HFFc6 (cell line): ENCODE results near the gene LRP2. TPM values are rescaled to one million over a fixed set of nuclear protein-coding genes. Genes with fewer than 3 reads are reported as not detected.

Source experiments
- DNase-seq: peaks from one replicate; pipeline ENCODE4 v3.0.0-alpha.2; 2018
- H3K27ac Mint-ChIP-seq: 2 replicates; pipeline ENCODE4 v1.8.0; 2020; ENCODE audit warnings: mild to moderate bottlenecking, mixed read lengths
- H3K27me3 Mint-ChIP-seq: 2 replicates; pipeline ENCODE4 v1.8.0; 2021; ENCODE audit warnings: mild to moderate bottlenecking, moderate library complexity, mixed read lengths; ENCODE audit not compliant: insufficient read depth
- H3K36me3 Mint-ChIP-seq: 2 replicates; pipeline ENCODE4 v1.8.0; 2021; ENCODE audit warnings: low read depth, mixed read lengths
- H3K4me1 Mint-ChIP-seq: 2 replicates; pipeline ENCODE4 v1.8.0; 2020; ENCODE audit warnings: low read depth, mixed read lengths
- H3K4me3 Mint-ChIP-seq: 2 replicates; pipeline ENCODE4 v1.8.0; 2020; ENCODE audit warnings: mild to moderate bottlenecking, moderate library complexity, mixed read lengths
- H3K9me3 Mint-ChIP-seq: 2 replicates; pipeline ENCODE4 v1.8.0; 2020; ENCODE audit warnings: mild to moderate bottlenecking, mixed read lengths
- CTCF ChIP-seq: fragments of 200-600 bp; sonication (generic); IDR thresholded peaks from 2 replicates; pipeline ENCODE4 v1.5.0; 2021; ENCODE audit warnings: antibody characterized with exemption, mild to moderate bottlenecking
- total RNA-seq, 6 experiments: library from RNA; stranded (reverse); fragmentation: NEBNext Ultra II Directional; extraction: Animal tissue kit (Norgen Biotek cat#: 25700); gene quantifications; 2 replicates in 1 of 6; 3 replicates in 5 of 6; pipeline ENCODE4 v1.2.3, GENCODE V29; 2021

Gene LRP2
- total RNA-seq, 6 experiments from 2014 or later = not detected

GRCh38 chr2:169391236-169391635, 28.9 kb upstream of the LRP2 start:
- Mint-ChIP-seq H3K27ac (no peak overlapping the region), H3K4me1 (no peaks in the 10 kb centered on the region), H3K9me3 (no peaks in the 10 kb centered on the region), H3K4me3 (no peak overlapping the region), H3K36me3 (no peaks in the 10 kb centered on the region), H3K27me3 (0 out of 2 replicates have a peak, but pooled peaks cover 3% of the 10 kb centered on the region)
- TF ChIP-seq CTCF = no peak
- no peak for DNase-seq

- no peaks in the 10 kb centered on the region for H3K4me1 Mint-ChIP-seq
- H3K27me3 Mint-ChIP-seq = peaks cover 3% of the 10 kb centered on the region; the same call in 1 of the 2 replicates
- no peaks in the 10 kb centered on the region for H3K9me3 Mint-ChIP-seq
- H3K36me3 Mint-ChIP-seq = no peaks in the 10 kb centered on the region
- no peak overlapping the region for H3K27ac Mint-ChIP-seq
- DNase-seq = no peak
- no peak overlapping the region for H3K4me3 Mint-ChIP-seq
- TF ChIP-seq CTCF = no peak
These were observed 25.8 kb upstream of the LRP2 start for GRCh38 chr2:169388161-169388560.

- H3K27me3 Mint-ChIP-seq = peaks cover 3% of the 10 kb centered on the region; the same call in 1 of the 2 replicates
These were observed 24.4 kb upstream of the LRP2 start for GRCh38 chr2:169386722-169387121.

GRCh38 chr2:169384816-169385215, 22.5 kb upstream of the LRP2 start:
- no peak overlapping the region for H3K27ac Mint-ChIP-seq
- H3K4me1 Mint-ChIP-seq = no peaks in the 10 kb centered on the region
- H3K9me3 Mint-ChIP-seq = no peaks in the 10 kb centered on the region
- TF ChIP-seq CTCF = no peak
- peaks cover 3% of the 10 kb centered on the region; the same call in 1 of the 2 replicates for H3K27me3 Mint-ChIP-seq
- no peak overlapping the region for H3K4me3 Mint-ChIP-seq
- DNase-seq = no peak
- no peaks in the 10 kb centered on the region for H3K36me3 Mint-ChIP-seq

More at GRCh38 chr2:169386722-169387121, 24.4 kb upstream of the LRP2 start:
- Mint-ChIP-seq H3K4me1 (no peaks in the 10 kb centered on the region), H3K27ac (no peak overlapping the region), H3K36me3 (no peaks in the 10 kb centered on the region), H3K9me3 (no peaks in the 10 kb centered on the region), H3K4me3 (no peak overlapping the region)
- DNase-seq = no peak
- TF ChIP-seq CTCF = no peak

- DNase-seq = no peak
- Mint-ChIP-seq H3K4me3 (no peak overlapping the region), H3K4me1 (no peaks in the 10 kb centered on the region), H3K9me3 (no peaks in the 10 kb centered on the region), H3K36me3 (no peaks in the 10 kb centered on the region), H3K27ac (no peak overlapping the region), H3K27me3 (no peaks in the 10 kb centered on the region; the same call in 1 of the 2 replicates)
- TF ChIP-seq CTCF = no peak
These were observed 10.2 kb upstream of the LRP2 start for GRCh38 chr2:169372561-169372960.

GRCh38 chr2:169366066-169366465, 3.7 kb upstream of the LRP2 start:
- Mint-ChIP-seq H3K4me1 (peaks cover 37% of the 10 kb centered on the region), H3K36me3 (no peaks in the 10 kb centered on the region), H3K9me3 (no peaks in the 10 kb centered on the region), H3K27ac (no peak overlapping the region), H3K4me3 (no peak overlapping the region), H3K27me3 (peaks cover 31% of the 10 kb centered on the region)
- DNase-seq = peak; percentile 7
- TF ChIP-seq CTCF = no peak
